AG09319 (cell line): ENCODE data around the gene KCNIP3.

Experiments
- DNase-seq: peaks from one replicate; pipeline ENCODE4 v3.0.0-alpha.2; 2010; ENCODE audit warnings: low read depth; ENCODE audit errors: extremely low read depth
- TF ChIP-seq, protein P1 (sequence below): IDR thresholded peaks from 2 replicates; pipeline ENCODE4 v1.5.1; 2011; ENCODE audit warnings: low read depth, mild to moderate bottlenecking, inconsistent platforms, low read length, moderate library complexity

The KCNIP3 gene

DNA sequence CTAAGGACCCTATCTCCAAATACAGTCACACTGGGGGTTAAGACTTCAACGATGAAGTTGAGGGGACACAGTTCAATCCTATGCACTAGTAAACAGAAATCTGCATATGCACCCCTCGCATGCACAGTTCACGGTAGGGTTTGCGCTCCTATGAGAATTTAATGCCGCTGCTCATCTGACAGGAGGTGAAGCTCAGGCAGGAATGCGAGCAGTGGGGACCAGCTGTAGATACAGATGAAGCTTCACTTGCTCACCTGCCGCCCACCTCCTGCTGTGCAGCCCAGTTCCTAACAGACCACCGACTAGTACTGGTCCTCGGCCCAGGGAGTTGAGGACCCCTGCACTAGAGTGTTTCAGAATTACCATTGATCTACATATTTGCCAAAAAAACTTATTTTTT, 65.3 kb downstream of the KCNIP3 start:
- no peak for DNase-seq
- TF ChIP-seq, protein P1, sequence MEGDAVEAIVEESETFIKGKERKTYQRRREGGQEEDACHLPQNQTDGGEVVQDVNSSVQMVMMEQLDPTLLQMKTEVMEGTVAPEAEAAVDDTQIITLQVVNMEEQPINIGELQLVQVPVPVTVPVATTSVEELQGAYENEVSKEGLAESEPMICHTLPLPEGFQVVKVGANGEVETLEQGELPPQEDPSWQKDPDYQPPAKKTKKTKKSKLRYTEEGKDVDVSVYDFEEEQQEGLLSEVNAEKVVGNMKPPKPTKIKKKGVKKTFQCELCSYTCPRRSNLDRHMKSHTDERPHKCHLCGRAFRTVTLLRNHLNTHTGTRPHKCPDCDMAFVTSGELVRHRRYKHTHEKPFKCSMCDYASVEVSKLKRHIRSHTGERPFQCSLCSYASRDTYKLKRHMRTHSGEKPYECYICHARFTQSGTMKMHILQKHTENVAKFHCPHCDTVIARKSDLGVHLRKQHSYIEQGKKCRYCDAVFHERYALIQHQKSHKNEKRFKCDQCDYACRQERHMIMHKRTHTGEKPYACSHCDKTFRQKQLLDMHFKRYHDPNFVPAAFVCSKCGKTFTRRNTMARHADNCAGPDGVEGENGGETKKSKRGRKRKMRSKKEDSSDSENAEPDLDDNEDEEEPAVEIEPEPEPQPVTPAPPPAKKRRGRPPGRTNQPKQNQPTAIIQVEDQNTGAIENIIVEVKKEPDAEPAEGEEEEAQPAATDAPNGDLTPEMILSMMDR, result no peak

DNA sequence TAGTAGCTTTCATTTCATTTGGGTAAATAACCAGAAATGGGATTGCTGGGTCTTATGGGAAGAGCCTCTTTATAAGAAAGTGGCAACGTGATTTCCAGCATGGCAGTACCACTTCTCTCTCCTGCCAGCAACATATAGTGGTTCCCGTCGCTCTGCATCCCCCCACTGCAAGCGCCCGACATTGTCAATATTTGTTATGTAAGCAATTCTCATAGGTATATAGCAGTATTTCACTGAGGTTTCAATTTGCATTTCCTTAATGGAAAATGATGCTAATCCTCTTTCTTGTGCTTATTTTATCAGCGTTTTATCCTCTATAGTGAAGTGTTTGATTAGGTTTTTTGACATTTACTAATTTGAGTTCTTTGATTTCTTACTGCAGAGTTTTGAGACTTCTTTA, 69.4 kb downstream of the KCNIP3 start:
- DNase-seq, result no peak
- TF ChIP-seq, protein P1, result no peak

- no peak for DNase-seq
- TF ChIP-seq, protein P1, result no peak
Observed at GRCh38 chr2:95372216-95372829, 75.2 kb downstream of the KCNIP3 start.

DNA sequence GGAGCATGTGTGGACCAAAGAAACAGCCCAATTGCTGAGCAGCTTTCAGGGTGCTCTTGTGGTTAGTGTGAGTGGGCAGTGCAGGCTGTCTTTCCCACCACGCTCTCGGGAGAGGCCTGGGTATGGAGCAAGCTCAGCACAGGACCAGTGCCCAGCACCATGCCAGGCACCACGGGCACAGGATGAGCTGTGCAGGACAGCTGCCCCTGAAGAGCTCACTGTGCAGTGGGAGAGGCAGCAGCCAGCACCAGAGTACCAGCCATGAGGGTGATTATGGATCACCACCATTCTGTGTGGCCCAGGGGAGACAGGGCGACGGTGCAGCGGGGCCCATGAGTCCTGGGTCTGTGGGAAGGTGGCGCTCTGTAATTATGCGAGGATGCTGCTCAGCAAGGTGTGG, 75.7 kb downstream of the KCNIP3 start:
- DNase-seq, result no peak
- TF ChIP-seq, protein P1, result no peak

DNA sequence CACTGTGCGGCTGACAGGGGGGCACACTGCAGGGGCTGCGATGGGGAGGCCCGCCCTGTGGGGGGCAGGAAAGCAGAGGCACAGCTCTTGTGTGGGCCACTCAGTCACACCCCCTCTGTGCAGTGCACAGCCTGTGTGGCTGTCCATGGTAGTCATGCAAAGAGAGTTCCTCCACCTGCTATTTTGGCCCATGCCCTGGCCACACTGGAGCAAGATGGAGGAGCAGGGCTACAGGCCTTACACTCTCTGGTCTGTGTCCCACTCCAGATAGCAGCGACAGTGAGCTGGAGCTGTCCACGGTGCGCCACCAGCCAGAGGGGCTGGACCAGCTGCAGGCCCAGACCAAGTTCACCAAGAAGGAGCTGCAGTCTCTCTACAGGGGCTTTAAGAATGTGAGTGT, 76.9 kb downstream of the KCNIP3 start:
- no peak for DNase-seq
- TF ChIP-seq, protein P1, result no peak

DNA sequence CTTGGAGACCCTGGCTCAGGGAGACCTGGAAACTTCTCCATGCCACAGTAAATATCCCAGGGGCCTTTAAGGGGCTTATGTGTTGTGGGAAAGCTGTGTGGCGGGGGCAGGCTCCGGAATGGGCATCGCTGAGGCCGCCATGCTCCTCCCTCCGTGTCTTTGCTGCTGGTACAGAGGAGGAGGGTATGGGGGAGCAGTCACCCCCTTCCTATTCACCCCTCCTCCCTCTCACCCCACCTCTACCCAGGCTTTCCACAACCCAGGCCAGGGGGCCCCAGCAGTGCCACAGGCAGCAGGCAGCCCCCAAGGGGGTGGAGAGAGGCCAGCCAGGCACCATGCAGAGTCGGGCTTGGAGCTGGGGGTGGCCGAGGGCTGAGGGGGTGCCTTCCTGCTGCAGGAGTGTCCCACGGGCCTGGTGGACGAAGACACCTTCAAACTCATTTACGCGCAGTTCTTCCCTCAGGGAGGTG, 77.3 kb downstream of the KCNIP3 start:
- TF ChIP-seq, protein P1, result no peak
- DNase-seq, result no peak

DNA sequence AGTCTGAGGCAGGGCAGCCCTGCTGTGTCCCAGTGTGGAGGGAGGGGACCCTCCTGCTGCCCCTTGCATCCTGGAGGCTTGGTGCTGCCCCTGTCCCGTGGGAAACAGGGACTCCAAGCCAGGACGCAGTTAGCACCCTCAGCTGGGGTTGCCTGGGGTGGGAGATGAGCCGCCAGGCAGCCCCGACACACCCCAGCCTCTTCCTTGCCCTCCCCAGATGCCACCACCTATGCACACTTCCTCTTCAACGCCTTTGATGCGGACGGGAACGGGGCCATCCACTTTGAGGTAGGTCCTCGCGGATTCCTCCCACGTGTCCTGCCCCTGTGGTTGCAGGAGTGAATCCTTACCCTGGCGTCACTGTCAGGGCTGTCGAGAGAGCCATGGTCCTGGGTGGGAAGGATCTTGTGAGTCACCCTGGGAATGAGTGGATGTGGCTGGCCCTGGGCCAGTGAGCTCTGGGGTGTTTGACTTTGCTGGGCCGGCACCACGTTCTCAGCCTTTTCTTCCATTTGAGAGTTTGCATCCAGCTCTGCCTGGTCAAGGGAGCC, 77.8 kb downstream of the KCNIP3 start:
- TF ChIP-seq, protein P1, result no peak
- DNase-seq, result no peak
